Activated CD4-positive, alpha-beta T cell treated with anti-CD3 and anti-CD28 coated beads for 36 hours (primary cell): Measurements from ENCODE around the gene PDZD4. TPM values are rescaled to one million over a fixed set of nuclear protein-coding genes. Genes with fewer than 3 reads are reported as not detected.

Experiments used
- ATAC-seq: fragments of 200-7000 bp; cut with Tn5 transposase; one replicate; pipeline ENCODE4 v1.10.0; 2021; ENCODE audit warnings: mild to moderate bottlenecking, moderate library complexity
- CTCF ChIA-PET: fragments of 350-600 bp; sonication (Branson Sonifier 250); formaldehyde crosslinking; loops from one replicate; lab custom pipeline; 2021; ENCODE audit warnings: antibody characterized with exemption; lab: Charles Lee
- POLR2A ChIA-PET: fragments of 350-600 bp; sonication (Branson Sonifier 250); formaldehyde crosslinking; loops from one replicate; lab custom pipeline; 2021; ENCODE audit warnings: antibody characterized with exemption, inconsistent platforms; lab: Charles Lee
- DNase-seq: peaks from one replicate; pipeline ENCODE4 v3.0.0-alpha.2; 2020
- H3K27ac Mint-ChIP-seq: one replicate; pipeline ENCODE4 v1.8.0; 2021; ENCODE audit warnings: mixed read lengths
- H3K27me3 Mint-ChIP-seq: one replicate; pipeline ENCODE4 v1.8.0; 2021; ENCODE audit warnings: mixed read lengths
- H3K36me3 Mint-ChIP-seq: one replicate; pipeline ENCODE4 v1.8.0; 2021; ENCODE audit warnings: low read depth, mixed read lengths
- H3K4me1 Mint-ChIP-seq: one replicate; pipeline ENCODE4 v1.8.0; 2021; ENCODE audit warnings: mixed read lengths
- H3K4me3 Mint-ChIP-seq: one replicate; pipeline ENCODE4 v1.8.0; 2021; ENCODE audit warnings: mild to moderate bottlenecking, moderate library complexity, mixed read lengths
- H3K9me3 Mint-ChIP-seq: one replicate; pipeline ENCODE4 v1.8.0; 2021; ENCODE audit warnings: low read depth, mixed read lengths
- intact Hi-C, 2 experiments: fragments of 100-400 bp; cut with DNase I in 1 of 2; cut with micrococcal nuclease in 1 of 2; formaldehyde crosslinking; loops; one replicate each; pipeline versions ENCODE4 v1.14.2 to v1.15.1; 2022 to 2024; cut with DNase I, micrococcal nuclease
- total RNA-seq, 2 experiments: library from RNA; stranded (reverse); gene quantifications; one replicate each; pipeline ENCODE4 v1.2.3, GENCODE V29; 2021

The PDZD4 gene
- total RNA-seq, 2 experiments from 2014 or later: 2.4 to 4.3 TPM

GRCh38 chrX:153803211-153804099, 26.9 kb downstream of the PDZD4 start:
- Mint-ChIP-seq H3K4me1 (no peaks in the 10 kb centered on the region), H3K36me3 (no peaks in the 10 kb centered on the region), H3K9me3 (no peaks in the 10 kb centered on the region), H3K27ac (no peak overlapping the region), H3K27me3 (no peaks in the 10 kb centered on the region), H3K4me3 (no peak overlapping the region)
- CTCF ChIA-PET: no interaction called here
- ATAC-seq: no peak
- POLR2A ChIA-PET: no interaction called here
- DNase-seq: no peak
- intact Hi-C loops: no loop called here

DNA sequence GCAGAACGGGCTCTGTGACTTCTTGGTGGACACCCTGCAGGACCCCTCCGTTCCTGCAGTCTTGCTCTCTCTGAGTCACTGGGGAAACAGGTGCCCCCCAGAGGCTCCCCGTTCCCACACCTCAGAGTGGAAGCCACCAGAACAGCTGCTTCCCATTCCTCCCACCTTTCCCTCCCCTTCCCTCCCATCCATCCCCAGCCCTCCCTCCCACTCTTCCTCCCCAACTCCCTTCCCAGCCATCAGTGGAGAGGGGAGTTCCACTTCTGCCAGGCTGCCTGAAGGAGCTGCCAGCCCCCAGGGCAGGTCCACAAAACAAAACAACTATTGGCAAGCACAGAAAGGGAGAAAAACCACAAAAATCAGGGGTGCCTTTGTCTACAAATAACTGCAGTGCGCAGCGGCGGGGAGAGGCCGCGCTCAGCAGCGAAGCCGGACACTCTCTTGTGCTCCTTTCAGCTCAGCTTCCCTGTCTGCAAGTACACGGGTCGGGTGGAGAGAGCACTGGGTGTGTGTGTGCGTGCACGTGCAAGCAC, 27.8 kb downstream of the PDZD4 start:
- no peak for ATAC-seq

DNA sequence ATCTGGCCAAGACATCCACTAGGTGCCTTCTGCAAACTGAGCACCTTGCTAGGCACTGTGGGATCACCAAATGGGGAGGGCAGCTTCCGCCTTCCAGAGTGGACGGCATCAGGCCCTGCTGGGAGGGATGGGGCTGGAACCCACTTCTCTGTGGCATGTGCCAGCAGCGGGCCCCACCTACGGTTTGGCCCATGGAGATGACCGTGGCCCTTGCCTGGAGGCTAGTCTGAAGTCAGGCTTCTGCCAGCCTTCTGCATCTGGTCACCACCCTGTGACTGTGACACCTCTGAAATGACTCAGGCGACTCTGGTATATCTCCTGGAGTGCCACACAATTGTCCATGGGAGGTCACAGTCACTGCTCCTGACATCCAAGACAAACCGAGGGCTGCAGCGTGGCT, 28.7 kb downstream of the PDZD4 start:
- ChIA-PET POLR2A (no interaction called here), CTCF (no interaction called here)
- Mint-ChIP-seq H3K9me3 (no peaks in the 10 kb centered on the region), H3K4me3 (no peak overlapping the region), H3K27ac (no peak overlapping the region), H3K4me1 (peaks cover 2% of the 10 kb centered on the region), H3K36me3 (peaks cover 7% of the 10 kb centered on the region), H3K27me3 (no peaks in the 10 kb centered on the region)
- intact Hi-C loops: no loop called here
- DNase-seq (no peak), ATAC-seq (no peak)

More for the DNA sequence above, 27.8 kb downstream of the PDZD4 start:
- Mint-ChIP-seq H3K9me3 (no peaks in the 10 kb centered on the region), H3K27ac (no peak overlapping the region), H3K4me3 (no peak overlapping the region), H3K4me1 (no peaks in the 10 kb centered on the region), H3K27me3 (no peaks in the 10 kb centered on the region), H3K36me3 (peaks cover 3% of the 10 kb centered on the region)
- ChIA-PET CTCF (no interaction called here), POLR2A (no interaction called here)
- intact Hi-C loops: no loop called here
- DNase-seq: no peak

DNA sequence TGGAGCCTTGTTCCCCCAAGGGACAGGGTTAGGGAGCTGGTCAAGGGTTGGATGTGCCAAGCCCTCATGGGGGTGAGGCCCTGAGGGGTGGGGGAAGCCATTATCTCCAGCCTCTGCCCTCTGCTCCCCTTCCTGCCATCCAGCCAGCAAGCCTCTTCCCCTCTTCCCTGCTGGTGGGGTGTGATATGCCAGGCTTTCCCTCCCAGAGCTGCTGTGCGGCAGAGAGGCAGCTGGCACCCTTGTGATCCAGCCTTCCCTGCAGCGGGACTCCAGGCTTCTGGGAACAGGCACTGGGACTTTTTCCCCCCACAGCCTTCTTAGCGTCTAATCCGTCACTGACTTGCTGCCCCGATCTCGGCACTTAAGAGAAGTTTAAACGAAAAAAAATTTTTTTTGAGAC, 29.6 kb downstream of the PDZD4 start:
- ATAC-seq (no peak), DNase-seq (no peak)
- H3K4me1 Mint-ChIP-seq: peaks cover 12% of the 10 kb centered on the region
- no peak overlapping the region for H3K4me3 Mint-ChIP-seq
- no peaks in the 10 kb centered on the region for H3K9me3 Mint-ChIP-seq
- H3K36me3 Mint-ChIP-seq: peaks cover 15% of the 10 kb centered on the region
- POLR2A ChIA-PET: interaction anchor here (0.7 kb wide), 1 partner anchor 18 kb away, joined by 3 read pairs; no protein-coding TSS in a partner anchor
- intact Hi-C loops: no loop called here
- H3K27ac Mint-ChIP-seq: no peak overlapping the region
- CTCF ChIA-PET: no interaction called here
- H3K27me3 Mint-ChIP-seq: no peaks in the 10 kb centered on the region

- DNase-seq: no peak
- ChIA-PET POLR2A (interaction anchor here (0.7 kb wide), 1 partner anchor 18 kb away, joined by 3 read pairs; no protein-coding TSS in a partner anchor), CTCF (interaction anchor here (0.7 kb wide), 1 partner anchor 12 kb away, joined by 3 read pairs; no protein-coding TSS in a partner anchor)
- intact Hi-C loops: no loop called here
- H3K4me3 Mint-ChIP-seq: no peak overlapping the region
- no peak for ATAC-seq
- no peaks in the 10 kb centered on the region for H3K9me3 Mint-ChIP-seq
- peaks cover 15% of the 10 kb centered on the region for H3K36me3 Mint-ChIP-seq
- no peaks in the 10 kb centered on the region for H3K27me3 Mint-ChIP-seq
- peaks cover 12% of the 10 kb centered on the region for H3K4me1 Mint-ChIP-seq
- no peak overlapping the region for H3K27ac Mint-ChIP-seq
Measured at GRCh38 chrX:153800177-153800722, 30.1 kb downstream of the PDZD4 start.

DNA sequence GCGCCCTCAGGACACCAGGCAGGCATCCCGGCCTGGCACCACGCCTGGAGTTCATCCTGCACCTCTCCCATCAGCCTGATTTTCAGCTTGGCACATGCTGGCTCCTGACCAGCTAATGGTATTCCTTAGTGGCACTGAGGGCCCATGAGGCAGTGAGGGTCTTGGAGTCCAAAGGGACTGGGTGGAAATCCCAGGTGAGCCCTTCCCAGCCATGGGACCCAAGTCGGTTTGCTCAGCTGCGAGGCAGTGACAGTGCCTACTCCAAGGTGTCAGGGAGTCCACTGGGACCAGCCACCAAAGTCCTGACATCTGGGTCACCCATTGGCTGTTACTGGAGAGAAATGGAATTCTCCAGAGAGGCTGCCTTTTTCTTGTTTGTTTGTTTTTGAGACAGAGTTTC, 31.0 kb downstream of the PDZD4 start:
- no peaks in the 10 kb centered on the region for H3K9me3 Mint-ChIP-seq
- no peak for ATAC-seq
- no peak for DNase-seq
- peaks cover 15% of the 10 kb centered on the region for H3K36me3 Mint-ChIP-seq
- no peaks in the 10 kb centered on the region for H3K27me3 Mint-ChIP-seq
- H3K27ac Mint-ChIP-seq: no peak overlapping the region
- CTCF ChIA-PET: interaction anchor here (0.7 kb wide), 1 partner anchor 13 kb away, joined by 3 read pairs; no protein-coding TSS in a partner anchor
- H3K4me1 Mint-ChIP-seq: peaks cover 12% of the 10 kb centered on the region
- POLR2A ChIA-PET: interaction anchor here (0.6 kb wide), 1 partner anchor 139 kb away, joined by 5 read pairs; no protein-coding TSS in a partner anchor
- intact Hi-C loops: no loop called here
- H3K4me3 Mint-ChIP-seq: no peak overlapping the region

- no peaks in the 10 kb centered on the region for H3K9me3 Mint-ChIP-seq
- intact Hi-C loops: no loop called here
- H3K27ac Mint-ChIP-seq: no peak overlapping the region
- no peaks in the 10 kb centered on the region for H3K27me3 Mint-ChIP-seq
- DNase-seq (no peak), ATAC-seq (no peak)
- POLR2A ChIA-PET: no interaction called here
- peaks cover 19% of the 10 kb centered on the region for H3K4me1 Mint-ChIP-seq
- H3K36me3 Mint-ChIP-seq: peaks cover 15% of the 10 kb centered on the region
- H3K4me3 Mint-ChIP-seq: no peak overlapping the region
- CTCF ChIA-PET: interaction anchor here (0.5 kb wide), 1 partner anchor 511 kb away, joined by 4 read pairs; no protein-coding TSS in a partner anchor
Measured at GRCh38 chrX:153797415-153798015, 32.8 kb downstream of the PDZD4 start.

GRCh38 chrX:153794897-153795816, 35.2 kb downstream of the PDZD4 start:
- ATAC-seq: no peak
- Mint-ChIP-seq H3K27ac (peak overlapping the region; percentile 93), H3K4me1 (peaks cover 21% of the 10 kb centered on the region), H3K27me3 (no peaks in the 10 kb centered on the region), H3K36me3 (peaks cover 17% of the 10 kb centered on the region), H3K4me3 (peak overlapping the region; percentile 93), H3K9me3 (no peaks in the 10 kb centered on the region)
- DNase-seq: peak; percentile 45
- ChIA-PET POLR2A (interaction anchor here (0.7 to 1.8 kb wide), 4 partner anchors 10 to 326 kb away, joined by 3 to 11 read pairs (median 4); partner anchors contain the start of gene ARHGAP4), CTCF (interaction anchor here (0.7 to 1.0 kb wide), 4 partner anchors 23 to 452 kb away, joined by 3 read pairs; no protein-coding TSS in a partner anchor)
- intact Hi-C loops: loop anchor here (1.0 to 5.0 kb wide), 10 partner anchors 31 to 752 kb away; partner anchors contain the start of genes ABCD1 (in 2 of the 2), BCAP31 (in 2 of the 2), HCFC1 (in 2 of the 2) and ARHGAP4 (in 1 of the 2)

DNA sequence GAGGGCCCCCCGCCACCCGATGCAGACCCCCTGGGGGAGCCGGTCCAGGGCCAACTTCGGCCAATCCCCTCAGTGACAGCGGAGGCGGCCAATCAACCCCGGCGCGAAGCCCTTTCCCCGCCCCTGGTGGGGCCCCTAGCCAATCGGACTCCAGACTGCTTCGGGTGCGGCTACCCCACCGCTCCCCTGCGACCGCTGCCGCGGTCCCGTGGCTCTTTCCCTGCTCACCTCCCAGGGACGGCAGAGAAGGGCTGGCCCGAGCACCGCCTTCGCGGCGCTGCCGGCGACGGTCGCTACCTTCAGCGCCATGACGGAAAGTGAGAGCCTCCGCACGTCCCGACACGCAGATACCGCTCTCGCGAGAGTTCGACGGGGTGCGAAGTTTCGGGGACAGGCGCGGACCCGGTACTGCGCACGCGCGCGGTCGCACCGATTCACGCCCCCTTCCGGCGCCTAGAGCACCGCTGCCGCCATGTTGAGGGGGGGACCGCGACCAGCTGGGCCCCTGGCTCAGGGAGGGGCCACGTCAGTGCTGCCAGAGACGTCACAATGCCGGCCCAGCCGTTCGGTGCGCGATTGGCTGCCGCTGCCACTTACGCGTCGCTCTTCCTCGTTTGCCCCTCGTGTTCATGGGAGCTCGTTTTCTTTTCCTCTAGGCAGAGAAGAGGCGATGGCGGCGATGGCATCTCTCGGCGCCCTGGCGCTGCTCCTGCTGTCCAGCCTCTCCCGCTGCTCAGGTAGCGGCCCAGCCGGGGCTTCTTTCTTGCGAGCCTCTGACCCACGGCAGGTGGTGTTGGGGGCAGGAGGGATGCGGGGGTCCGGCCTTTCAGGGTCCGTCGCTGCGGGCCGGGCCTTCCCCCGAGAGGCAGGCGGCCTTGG, 36.1 kb downstream of the PDZD4 start, which contains the start of the genes IDH3G and SSR4:
Gene IDH3G (minus strand): TSS at position 358 of the 879 bp plus-strand sequence. CDS start 49 bp downstream, at position 309.
Gene SSR4 (plus strand): TSS at position 651 of the 879 bp plus-strand sequence. CDS start 20 bp downstream, at position 671.
- peak within 1 kb of the TSS; percentile 93 for H3K27ac Mint-ChIP-seq
- ATAC-seq (peak; percentile 97), DNase-seq (peak; percentile 96)
- peak within 1 kb of the TSS; percentile 93 for H3K4me3 Mint-ChIP-seq
- H3K9me3 Mint-ChIP-seq: no peaks in the 10 kb centered on the region
- peaks cover 21% of the 10 kb centered on the region for H3K4me1 Mint-ChIP-seq
- CTCF ChIA-PET: interaction anchor here (0.6 to 1.0 kb wide), 5 partner anchors 24 to 451 kb away, joined by 3 read pairs; no protein-coding TSS in a partner anchor
- H3K36me3 Mint-ChIP-seq: peaks cover 18% of the 10 kb centered on the region
- intact Hi-C loops: loop anchor here (1.0 to 5.0 kb wide), 10 partner anchors 30 to 753 kb away; partner anchors contain the start of genes ABCD1 (in 2 of the 2), BCAP31 (in 2 of the 2), HCFC1 (in 2 of the 2) and ARHGAP4 (in 1 of the 2)
- H3K27me3 Mint-ChIP-seq: no peaks in the 10 kb centered on the region
- POLR2A ChIA-PET: interaction anchor here (0.7 to 1.8 kb wide), 5 partner anchors 11 to 325 kb away, joined by 3 to 11 read pairs (median 3); partner anchors contain the start of gene ARHGAP4
